ACC112 (cell line): ENCODE data around the gene ANKRD40.
"Not testable (repeated sequence)": the region's sequence is repeated elsewhere in the genome, so short reads cannot be mapped to it uniquely, and the experiment has no call there.

ENCODE experiments used
- H2AFZ ChIP-seq: fragments of 200-600 bp; sonication (generic); one replicate; pipeline ENCODE4 v1.6.0; 2017; ENCODE audit warnings: antibody characterized with exemption, low read length; ENCODE audit not compliant: unreplicated experiment
- H3K27ac ChIP-seq: fragments of 200-600 bp; sonication (generic); 2 replicates; pipeline ENCODE4 v1.5.1; 2014; ENCODE audit warnings: low read depth, mild to moderate bottlenecking, antibody characterized with exemption, low read length, moderate library complexity
- H3K27me3 ChIP-seq: fragments of 200-600 bp; sonication (generic); 2 replicates; pipeline ENCODE4 v1.6.1; 2014; ENCODE audit warnings: mild to moderate bottlenecking, antibody characterized with exemption, low read length, moderate library complexity, mixed read lengths; ENCODE audit not compliant: insufficient read depth
- H3K36me3 ChIP-seq: fragments of 200-600 bp; sonication (generic); 2 replicates; pipeline ENCODE4 v1.6.1; 2016; ENCODE audit warnings: mild to moderate bottlenecking, antibody characterized with exemption, low read length, moderate library complexity, mixed read lengths; ENCODE audit not compliant: insufficient read depth
- H3K4me1 ChIP-seq: fragments of 200-600 bp; sonication (generic); one replicate; pipeline ENCODE4 v1.6.1; 2016; ENCODE audit warnings: low read length, mixed read lengths; ENCODE audit not compliant: insufficient read depth, unreplicated experiment, control insufficient read depth
- H3K4me3 ChIP-seq: fragments of 200-600 bp; sonication (generic); 2 replicates; pipeline ENCODE4 v1.5.1; 2014; ENCODE audit warnings: mild to moderate bottlenecking, low read depth, low read length
- H3K79me2 ChIP-seq: fragments of 200-600 bp; sonication (generic); one replicate; pipeline ENCODE4 v1.6.0; 2016; ENCODE audit warnings: low read length; ENCODE audit not compliant: control insufficient read depth, unreplicated experiment, insufficient read depth

Gene ANKRD40

DNA sequence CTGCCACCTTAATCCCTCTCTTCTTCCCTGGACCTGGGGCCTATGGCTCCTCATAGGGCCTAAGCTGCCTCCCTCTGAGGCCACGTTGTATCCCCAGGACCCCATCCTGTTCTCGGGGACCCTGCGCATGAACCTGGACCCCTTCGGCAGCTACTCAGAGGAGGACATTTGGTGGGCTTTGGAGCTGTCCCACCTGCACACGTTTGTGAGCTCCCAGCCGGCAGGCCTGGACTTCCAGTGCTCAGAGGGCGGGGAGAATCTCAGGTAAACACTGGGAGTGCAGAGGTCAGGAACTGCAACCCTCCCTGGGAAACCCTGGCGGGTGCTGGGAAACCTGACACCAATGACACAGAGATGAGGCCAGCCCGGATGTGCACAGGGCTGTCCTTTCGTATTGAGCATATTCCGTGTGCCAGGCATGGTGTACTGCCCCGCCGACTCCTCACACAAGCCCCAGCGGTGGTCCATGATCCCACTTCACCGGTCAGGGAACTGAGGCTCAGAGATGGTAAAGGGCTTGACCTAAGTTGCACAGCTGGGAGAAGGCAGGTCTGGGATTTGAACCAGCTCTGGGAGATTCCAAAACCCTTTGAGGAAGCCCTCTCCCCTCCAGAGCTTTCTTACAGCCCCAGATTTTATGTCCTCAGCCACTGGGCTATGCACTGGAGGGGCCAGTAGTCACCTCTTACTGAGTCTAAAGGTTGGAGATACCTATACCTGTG is 22.9 kb downstream of the ANKRD40 start:
- no peak overlapping the region for H3K27ac ChIP-seq
- H2AFZ ChIP-seq, result no peak overlapping the region

DNA sequence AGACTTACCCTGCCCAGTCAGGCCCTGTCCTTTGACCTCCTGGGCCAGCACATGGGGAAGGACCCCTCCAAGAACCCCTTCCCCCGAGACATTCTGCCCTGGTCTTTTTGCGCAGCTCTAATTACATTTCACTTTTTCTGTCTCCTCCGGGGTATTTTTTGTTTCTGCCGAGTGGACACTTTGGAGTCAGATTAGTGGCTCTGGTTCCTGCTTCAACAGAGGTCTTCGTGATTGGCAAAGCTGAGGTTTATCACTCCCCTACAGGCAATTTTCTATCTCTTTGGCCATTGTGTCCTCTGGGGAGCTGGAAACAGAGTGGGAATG is 23.5 kb downstream of the ANKRD40 start:
- H3K79me2 ChIP-seq, result no peaks in the 10 kb centered on the region
- H3K27me3 ChIP-seq, result no peaks in the 10 kb centered on the region
- H3K27ac ChIP-seq, result no peak overlapping the region
- peaks cover 27% of the 10 kb centered on the region for H3K4me1 ChIP-seq
- H3K4me3 ChIP-seq, result no peak overlapping the region
- no peak overlapping the region for H2AFZ ChIP-seq
- peaks cover 6% of the 10 kb centered on the region; the same call in 1 of the 2 replicates for H3K36me3 ChIP-seq

More for the DNA sequence above, 22.9 kb downstream of the ANKRD40 start:
- Histone ChIP-seq H3K36me3 (peaks cover 1% of the 10 kb centered on the region; the same call in 1 of the 2 replicates), H3K4me1 (peaks cover 33% of the 10 kb centered on the region), H3K27me3 (no peaks in the 10 kb centered on the region), H3K4me3 (no peak overlapping the region), H3K79me2 (no peaks in the 10 kb centered on the region)

DNA sequence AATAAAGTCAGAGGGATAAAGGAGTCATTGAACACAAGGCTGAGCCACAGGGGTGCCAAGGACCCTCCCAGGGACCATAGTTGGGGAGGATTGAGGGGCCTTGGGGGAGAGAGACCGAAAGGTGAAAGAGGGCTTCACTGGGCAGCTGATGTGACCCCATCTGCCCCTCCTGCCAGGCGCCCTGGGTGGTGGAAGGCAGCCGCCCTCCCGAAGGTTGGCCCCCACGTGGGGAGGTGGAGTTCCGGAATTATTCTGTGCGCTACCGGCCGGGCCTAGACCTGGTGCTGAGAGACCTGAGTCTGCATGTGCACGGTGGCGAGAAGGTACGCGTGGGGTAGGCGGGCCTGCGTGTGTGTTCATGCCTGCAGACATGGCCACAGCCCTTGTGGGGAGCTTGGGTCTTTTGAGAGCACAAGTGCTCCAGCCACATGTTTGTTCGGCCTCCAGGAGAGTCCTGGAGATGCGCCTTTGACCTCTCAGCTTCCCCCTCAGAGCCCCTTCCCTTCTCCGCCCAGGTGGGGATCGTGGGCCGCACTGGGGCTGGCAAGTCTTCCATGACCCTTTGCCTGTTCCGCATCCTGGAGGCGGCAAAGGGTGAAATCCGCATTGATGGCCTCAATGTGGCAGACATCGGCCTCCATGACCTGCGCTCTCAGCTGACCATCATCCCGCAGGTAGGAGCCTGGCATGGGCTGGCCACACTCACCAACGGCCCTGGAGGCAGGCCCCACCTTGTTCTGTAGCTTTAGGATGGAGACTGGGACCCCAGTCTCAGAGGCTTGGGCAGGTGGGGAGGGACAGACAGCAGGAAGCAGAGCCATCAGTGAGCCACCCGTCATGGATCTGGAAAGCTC is 24.1 kb downstream of the ANKRD40 start:
- no peaks in the 10 kb centered on the region for H3K27me3 ChIP-seq
- H3K36me3 ChIP-seq, result peaks cover 10% of the 10 kb centered on the region; the same call in 1 of the 2 replicates
- H3K27ac ChIP-seq, result no peak overlapping the region
- H3K79me2 ChIP-seq, result no peaks in the 10 kb centered on the region
- H3K4me3 ChIP-seq, result no peak overlapping the region
- H2AFZ ChIP-seq, result no peak overlapping the region
- H3K4me1 ChIP-seq, result peaks cover 22% of the 10 kb centered on the region

DNA sequence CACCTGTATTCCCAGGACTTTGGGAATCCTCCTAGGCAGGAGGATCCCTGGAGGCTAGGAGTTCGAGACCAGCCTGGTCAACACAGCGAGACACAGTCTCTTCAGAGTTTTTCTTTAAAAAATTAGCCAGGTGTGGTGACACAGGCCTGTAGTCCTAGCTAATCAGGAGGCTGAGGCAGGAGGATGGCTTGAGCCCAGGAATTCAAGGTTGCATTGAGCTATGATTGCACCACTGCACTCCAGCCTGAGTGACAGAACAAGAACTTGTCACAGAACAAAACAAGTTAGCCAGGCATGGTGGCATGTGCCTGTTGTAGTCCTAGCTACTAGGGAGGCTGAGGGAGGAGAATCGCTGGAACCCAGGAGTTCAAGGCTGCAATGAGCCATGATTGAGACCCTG is 24.8 kb downstream of the ANKRD40 start:
- H3K36me3 ChIP-seq, result peaks cover 13% of the 10 kb centered on the region; the same call in 1 of the 2 replicates
- no peak overlapping the region for H2AFZ ChIP-seq
- H3K27me3 ChIP-seq, result no peaks in the 10 kb centered on the region
- no peaks in the 10 kb centered on the region for H3K79me2 ChIP-seq
- peaks cover 20% of the 10 kb centered on the region for H3K4me1 ChIP-seq
- H3K4me3 ChIP-seq, result no peak overlapping the region
- H3K27ac ChIP-seq, result no peak overlapping the region

DNA sequence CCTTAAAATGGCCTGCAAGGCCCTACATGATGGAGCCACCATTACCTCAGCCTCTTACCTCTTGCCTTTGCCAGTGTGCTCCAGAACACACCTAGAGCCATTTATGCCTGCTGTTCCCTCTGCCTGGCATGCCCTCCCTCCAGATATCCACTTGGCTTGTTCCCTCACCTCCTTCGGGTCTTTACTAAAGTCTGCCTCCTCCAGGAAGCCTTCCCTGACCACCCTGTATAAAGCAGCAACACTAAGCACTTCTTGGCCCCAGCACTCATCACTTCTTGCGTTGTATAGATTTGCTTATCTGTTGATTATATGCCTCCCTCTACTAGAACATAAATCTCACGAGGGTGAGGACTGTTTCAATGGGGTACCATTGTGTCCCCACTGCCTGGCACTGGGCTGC is 25.3 kb downstream of the ANKRD40 start:
- no peak overlapping the region for H3K27ac ChIP-seq
- no peak overlapping the region for H3K4me3 ChIP-seq
- H3K36me3 ChIP-seq, result peaks cover 13% of the 10 kb centered on the region; the same call in 1 of the 2 replicates
- no peaks in the 10 kb centered on the region for H3K79me2 ChIP-seq
- H3K27me3 ChIP-seq, result no peaks in the 10 kb centered on the region
- H3K4me1 ChIP-seq, result peaks cover 17% of the 10 kb centered on the region
- no peak overlapping the region for H2AFZ ChIP-seq

DNA sequence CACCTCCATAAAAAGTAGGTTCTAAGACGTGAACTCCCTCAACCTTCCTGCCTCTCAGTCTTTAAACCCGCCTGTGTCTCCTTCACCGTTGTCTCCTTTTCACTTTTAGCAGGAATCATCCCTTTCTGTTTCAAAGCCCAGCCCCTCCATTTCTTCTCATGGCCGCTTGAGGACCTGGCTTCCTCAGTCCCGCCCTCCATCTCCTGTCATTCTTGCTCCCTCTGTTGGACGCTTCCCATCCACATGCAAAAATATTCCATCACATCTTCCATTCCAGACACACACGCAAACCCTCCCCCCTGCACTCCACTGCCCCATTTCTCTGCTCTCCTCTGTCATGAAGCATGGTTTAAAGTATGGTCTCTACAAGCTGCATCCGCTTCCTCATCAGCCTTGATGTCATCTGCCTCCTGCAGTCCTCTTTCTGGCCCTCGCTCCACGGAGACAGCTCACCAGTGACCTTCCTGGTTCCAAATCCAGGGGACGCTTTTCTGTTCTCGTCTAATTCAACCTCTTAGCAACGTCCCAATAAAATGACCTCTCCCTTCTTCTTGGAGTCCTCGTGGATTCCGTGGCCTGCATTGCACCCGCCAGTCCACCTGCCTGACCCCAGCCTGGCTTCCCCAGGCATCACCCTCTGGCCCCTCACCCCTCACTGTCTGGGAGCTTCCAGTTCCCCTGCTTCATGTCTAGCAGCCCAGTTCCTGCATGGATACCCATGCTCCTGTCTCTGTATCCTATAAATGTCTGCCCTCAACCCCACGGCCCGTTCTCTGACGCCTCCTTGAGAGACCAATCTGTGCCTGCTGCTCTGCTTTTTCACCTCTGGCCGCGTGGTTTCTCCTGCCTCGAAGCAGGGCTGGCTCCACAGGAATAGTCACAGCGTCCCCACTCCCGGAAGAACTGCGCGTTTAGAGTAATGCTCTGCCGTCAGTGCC is 26.2 kb downstream of the ANKRD40 start:
- no peak overlapping the region for H3K4me3 ChIP-seq
- no peaks in the 10 kb centered on the region for H3K27me3 ChIP-seq
- H3K4me1 ChIP-seq, result peaks cover 8% of the 10 kb centered on the region
- H3K79me2 ChIP-seq, result no peaks in the 10 kb centered on the region
- no peak overlapping the region for H2AFZ ChIP-seq
- no peak overlapping the region for H3K27ac ChIP-seq
- H3K36me3 ChIP-seq, result peaks cover 18% of the 10 kb centered on the region; the same call in 1 of the 2 replicates

DNA sequence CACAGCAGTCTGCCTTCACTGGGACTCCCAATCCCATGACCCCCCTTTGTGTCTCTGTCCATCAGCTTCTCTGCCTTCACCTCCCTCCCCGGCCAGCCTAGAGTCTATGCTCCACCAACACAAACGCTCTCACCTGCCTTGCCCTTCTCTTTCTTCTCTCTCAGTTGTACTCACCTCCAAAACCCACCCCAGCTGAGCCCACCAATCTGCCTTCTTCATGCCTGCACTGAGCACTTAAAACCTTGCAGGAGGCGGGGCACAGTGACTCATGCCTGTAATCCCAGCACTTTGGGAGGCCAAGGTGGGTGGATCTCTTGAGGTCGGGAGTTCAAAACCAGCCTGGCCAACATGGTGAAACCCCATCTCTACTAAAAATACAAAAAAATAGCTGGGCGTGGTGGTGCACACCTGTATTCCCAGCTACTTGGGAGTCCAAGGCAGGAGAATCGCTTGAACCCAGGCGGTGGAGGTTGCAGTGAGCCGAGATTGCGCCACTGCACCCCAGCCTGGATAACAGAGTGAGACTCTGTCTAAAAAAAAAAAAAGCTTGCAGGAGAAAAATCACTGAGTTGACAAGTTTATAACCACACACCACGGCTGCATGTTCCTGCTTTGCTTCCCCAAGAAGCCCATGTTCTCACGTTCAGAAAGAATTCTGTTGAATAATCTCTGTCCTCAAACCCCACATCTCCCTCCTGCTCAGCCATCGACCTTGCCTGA is 27.0 kb downstream of the ANKRD40 start:
- H3K4me3 ChIP-seq, H3K27me3 ChIP-seq, H3K27ac ChIP-seq, H2AFZ ChIP-seq, H3K4me1 ChIP-seq, H3K79me2 ChIP-seq: not testable (repeated sequence)
- H3K36me3 ChIP-seq, result peaks cover 19% of the 10 kb centered on the region; the same call in 1 of the 2 replicates

DNA sequence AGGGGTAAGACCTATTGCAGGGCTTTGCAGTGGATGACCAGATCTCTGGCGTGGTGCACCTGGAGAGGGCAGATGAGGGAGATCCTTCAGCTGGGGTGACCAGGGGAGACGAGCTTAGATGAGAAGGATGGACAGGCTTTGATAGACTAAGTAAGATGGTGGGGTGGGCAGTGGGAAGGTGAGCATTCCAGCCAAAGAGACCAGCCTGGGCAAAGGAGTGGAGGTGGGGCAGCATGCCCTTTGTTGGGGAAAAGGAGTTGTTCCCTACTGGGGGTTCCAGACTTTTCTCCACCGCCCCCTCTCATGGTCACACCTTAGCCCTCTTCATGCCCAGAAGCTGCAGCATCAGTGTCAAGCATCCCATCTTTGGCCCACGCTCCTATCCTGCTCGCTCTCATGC is 27.6 kb downstream of the ANKRD40 start:
- Histone ChIP-seq H3K36me3 (peaks cover 22% of the 10 kb centered on the region; the same call in 1 of the 2 replicates), H3K79me2 (no peaks in the 10 kb centered on the region), H3K27ac (no peak overlapping the region), H3K4me3 (no peak overlapping the region), H2AFZ (no peak overlapping the region), H3K4me1 (peaks cover 3% of the 10 kb centered on the region), H3K27me3 (no peaks in the 10 kb centered on the region)

DNA sequence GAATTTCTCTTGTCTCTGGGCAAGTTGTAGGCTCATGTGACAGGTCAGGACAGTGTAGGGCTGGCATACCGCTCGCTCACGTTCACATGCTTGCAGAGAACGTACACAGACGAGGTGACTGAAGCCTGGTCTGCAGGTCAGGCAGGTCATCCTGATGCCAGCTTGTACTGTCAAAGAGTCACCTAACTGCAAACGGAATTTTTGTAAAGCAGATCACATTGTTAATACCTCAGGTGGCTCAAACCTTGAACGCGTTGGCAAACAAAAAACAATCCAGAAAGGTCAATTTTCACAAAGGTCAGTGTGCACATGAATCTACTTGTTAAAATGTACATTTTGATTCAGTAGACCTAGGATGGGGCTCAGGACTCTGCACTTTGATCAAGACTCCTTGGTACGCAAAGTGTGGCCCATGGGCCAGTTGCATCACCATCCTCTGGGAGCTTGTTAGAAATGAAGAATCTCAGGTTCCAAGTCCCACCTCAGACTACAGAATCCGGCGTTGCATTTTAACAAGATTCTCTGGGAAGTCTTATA is 28.6 kb downstream of the ANKRD40 start:
- H3K4me1 ChIP-seq, result peaks cover 3% of the 10 kb centered on the region

More for the DNA sequence above, 28.6 kb downstream of the ANKRD40 start:
- no peaks in the 10 kb centered on the region for H3K79me2 ChIP-seq
- H2AFZ ChIP-seq, result no peak overlapping the region
- no peak overlapping the region for H3K27ac ChIP-seq
- no peaks in the 10 kb centered on the region for H3K27me3 ChIP-seq
- H3K4me3 ChIP-seq, result no peak overlapping the region
- peaks cover 22% of the 10 kb centered on the region; the same call in 1 of the 2 replicates for H3K36me3 ChIP-seq
